HepG2 (cell line): ENCODE results near the gene CTCF. TPM values are rescaled to one million over a fixed set of nuclear protein-coding genes. Genes with fewer than 3 reads are reported as not detected.

ENCODE experiments used
- ATAC-seq: fragments of 200-7000 bp; cut with Tn5 transposase; 3 replicates; pipeline ENCODE4 v1.9.1; 2020; ENCODE audit warnings: mild to moderate bottlenecking, moderate library complexity
- BruUV-seq: library from RNA; stranded (reverse); fragments of 400-500 nt; replicated peaks from 2 replicates; lab custom pipeline; 2021; lab: Mats Ljungman, UMichigan
- CTCF ChIA-PET: fragments of 300-600 bp; formaldehyde crosslinking; extraction: SDS; loops from one replicate; lab custom pipeline; 2021; ENCODE audit warnings: low total read pairs, inconsistent platforms, low intra/inter-chr PET ratio; lab: Yijun Ruan, JAX
- POLR2A ChIA-PET: fragments of 350-600 bp; sonication (Branson Sonifier 250); formaldehyde crosslinking; loops from one replicate; lab custom pipeline; 2020; ENCODE audit warnings: antibody characterized with exemption, inconsistent platforms; lab: Yijun Ruan, JAX
- DNase-seq: peaks from one replicate; pipeline ENCODE4 v3.0.0-alpha.2; 2015; ENCODE audit warnings: low spot score
- FAIRE-seq: peaks from 3 replicates; lab custom pipeline; 2011; peaks lifted over from hg19 to GRCh38; lab: Jason Lieb, UNC
- H2AFZ ChIP-seq: one replicate; pipeline ENCODE4 v1.6.1; 2011; ENCODE audit warnings: low read length, inconsistent platforms
- H3K27ac ChIP-seq: fragments of 300-600 bp; 3 replicates; pipeline ENCODE4 v1.8.0; 2011; ENCODE audit warnings: mixed run types, mild to moderate bottlenecking, mixed read lengths, low read length, inconsistent platforms; ENCODE audit not compliant: insufficient read depth; ENCODE audit errors: extremely low read length
- H3K27me3 ChIP-seq, 2 experiments: fragments of 200-600 bp in 1 of 2; 2 replicates in 1 of 2; 3 replicates in 1 of 2; pipeline versions ENCODE4 v1.6.0 to v1.8.0; 2011; ENCODE audit warnings: low read length in 2 of 2, mild to moderate bottlenecking in 2 of 2, moderate library complexity in 2 of 2, inconsistent platforms in 1 of 2; ENCODE audit not compliant: insufficient read depth in 2 of 2, control insufficient read depth in 1 of 2
- H3K36me3 ChIP-seq, 2 experiments: fragments of 200-600 bp in 1 of 2; replicated peaks in 1 of 2; 2 replicates in 1 of 2; 3 replicates in 1 of 2; pipeline versions ENCODE4 v1.5.1 to v1.8.0; 2011; ENCODE audit warnings: low read length in 2 of 2, inconsistent platforms in 1 of 2; ENCODE audit not compliant: insufficient read depth in 2 of 2, control insufficient read depth in 1 of 2
- H3K4me1 ChIP-seq: 2 replicates; pipeline ENCODE4 v1.5.1; 2012; ENCODE audit warnings: low read length, inconsistent platforms; ENCODE audit not compliant: insufficient read depth
- H3K4me2 ChIP-seq: 2 replicates; pipeline ENCODE4 v1.6.0; 2011; ENCODE audit warnings: low read depth, low read length, inconsistent platforms
- H3K4me3 ChIP-seq, 3 experiments: fragments of 200-600 bp in 1 of 3; sonication (generic), shearing (Covaris generic) in 1 of 3; replicated peaks in 1 of 3; 2 replicates each; pipeline ENCODE4 v1.5.1; 2011 to 2016; ENCODE audit warnings: low read length in 3 of 3, inconsistent platforms in 2 of 3, low read depth in 2 of 3, mild to moderate bottlenecking in 2 of 3, control low read depth in 1 of 3, mixed read lengths in 1 of 3; ENCODE audit not compliant: insufficient read depth in 1 of 3
- H3K79me2 ChIP-seq: one replicate; pipeline ENCODE4 v1.6.1; 2011; ENCODE audit warnings: low read length, inconsistent platforms; ENCODE audit not compliant: insufficient read depth
- H3K9ac ChIP-seq: 2 replicates; pipeline ENCODE4 v1.6.0; 2011; ENCODE audit warnings: mild to moderate bottlenecking, low read depth, low read length, inconsistent platforms; ENCODE audit not compliant: insufficient read depth
- H3K9me3 ChIP-seq: 2 replicates; pipeline ENCODE4 v1.5.1; 2012; ENCODE audit warnings: mild to moderate bottlenecking, low read length
- H4K20me1 ChIP-seq: 2 replicates; pipeline ENCODE4 v1.6.0; 2011; ENCODE audit warnings: inconsistent platforms, mild to moderate bottlenecking, low read length, moderate library complexity; ENCODE audit not compliant: insufficient read depth
- BORCS8-MEF2B ChIP-seq: sonication (generic); formaldehyde crosslinking; IDR thresholded peaks from 2 replicates; pipeline ENCODE4 v1.8.0; 2022; ENCODE audit warnings: mild to moderate bottlenecking, missing genetic modification reagents
- CBX1 ChIP-seq: IDR thresholded peaks from one replicate; pipeline ENCODE4 v1.6.1; 2016; ENCODE audit warnings: antibody characterized with exemption, low read depth
- GATAD1 ChIP-seq: IDR thresholded peaks from 2 replicates; pipeline ENCODE4 v1.6.1; 2016; ENCODE audit warnings: missing genetic modification reagents, missing compliant biosample characterization
- HES4 ChIP-seq: sonication (generic); formaldehyde crosslinking; IDR thresholded peaks from 2 replicates; pipeline ENCODE4 v1.9.0; 2021; ENCODE audit warnings: mild to moderate bottlenecking, missing genetic modification reagents, borderline replicate concordance
- KDM6A ChIP-seq: IDR thresholded peaks from 2 replicates; pipeline ENCODE4 v1.6.1; 2016; ENCODE audit warnings: low read depth
- SMAD1 ChIP-seq: sonication (generic); formaldehyde crosslinking; IDR thresholded peaks from 2 replicates; pipeline ENCODE4 v1.4.0; 2020; ENCODE audit warnings: missing genetic modification reagents, low read depth, mild to moderate bottlenecking, borderline replicate concordance
- SP4 ChIP-seq: sonication (generic); formaldehyde crosslinking; IDR thresholded peaks from 2 replicates; pipeline ENCODE4 v1.8.1; 2023; ENCODE audit warnings: mild to moderate bottlenecking, missing genetic modification reagents
- ZKSCAN8 ChIP-seq: IDR thresholded peaks from 2 replicates; pipeline ENCODE4 v1.6.1; 2016; ENCODE audit warnings: borderline replicate concordance, missing genetic modification reagents, missing compliant biosample characterization
- ZNF432 ChIP-seq: sonication (generic); formaldehyde crosslinking; IDR thresholded peaks from 2 replicates; pipeline ENCODE4 v1.5.0; 2020; ENCODE audit warnings: missing genetic modification reagents, mild to moderate bottlenecking, borderline replicate concordance
- ZNF512B ChIP-seq: sonication (generic); formaldehyde crosslinking; IDR thresholded peaks from 2 replicates; pipeline ENCODE4 v1.5.1; 2020; ENCODE audit warnings: missing genetic modification reagents, mild to moderate bottlenecking, borderline replicate concordance
- WGBS: methylation state at CpG from one replicate; pipeline ENCODE4 v1.1.6; 2017; ENCODE audit warnings: low lambda C conversion rate; 5-methylcytosine and 5-hydroxymethylcytosine counted together
- in situ Hi-C: cut with HindIII; loops from 2 replicates; pipeline ENCODE4 v1.10.0; 2017; ENCODE audit warnings: low pct_unique_long_range_greater_than_20kb; ENCODE audit not compliant: extremely low pct_ligation_motif_present
- intact Hi-C: fragments of 100-400 bp; cut with micrococcal nuclease; formaldehyde crosslinking; loops from one replicate; pipeline ENCODE4 v1.10.0; 2022; ENCODE audit not compliant: unreplicated experiment
- polyA plus RNA-seq, 8 experiments: library from polyadenylated mRNA; depleted of rRNA in 3 of 8; stranded (reverse) in 7 of 8; unstranded in 1 of 8; fragments of >200 nt; fragmentation: Illumina TruSeq in 4 of 8; extraction: Trizol in 4 of 8; gene quantifications; 2 replicates each; pipeline versions ENCODE4 v1.2.1 to v1.2.3, GENCODE V29; 2011 to 2016; ENCODE audit warnings: low read depth in 4 of 8, missing spikeins in 1 of 8, mixed read lengths in 1 of 8; ENCODE audit not compliant: insufficient read depth in 1 of 8
- total RNA-seq, 5 experiments: library from RNA; depleted of rRNA; stranded (reverse); fragments of >200 nt; fragmentation: Illumina TruSeq; extraction: Trizol; gene quantifications; 2 replicates each; pipeline ENCODE4 v1.2.3, GENCODE V29; 2016; ENCODE audit warnings: low read depth in 1 of 5
- TF ChIP-seq, protein P1 (sequence below): sonication (generic); formaldehyde crosslinking; IDR thresholded peaks from 2 replicates; pipeline ENCODE4 v1.5.0; 2020; ENCODE audit warnings: missing genetic modification reagents
- TF ChIP-seq, protein P2 (sequence below): sonication (generic); formaldehyde crosslinking; IDR thresholded peaks from 2 replicates; pipeline ENCODE4 v1.4.0; 2020; ENCODE audit warnings: missing genetic modification reagents
- TF ChIP-seq, protein P3 (sequence below): sonication (generic); formaldehyde crosslinking; IDR thresholded peaks from 2 replicates; pipeline ENCODE4 v1.8.0; 2022; ENCODE audit warnings: mild to moderate bottlenecking, missing genetic modification reagents, moderate library complexity

Gene CTCF
- total and polyA plus RNA-seq, 2 of the 13 experiments (the other 11 are each of a cell fraction or from before 2014, with no cell fraction given), result 19.5 to 37.5 TPM

DNA sequence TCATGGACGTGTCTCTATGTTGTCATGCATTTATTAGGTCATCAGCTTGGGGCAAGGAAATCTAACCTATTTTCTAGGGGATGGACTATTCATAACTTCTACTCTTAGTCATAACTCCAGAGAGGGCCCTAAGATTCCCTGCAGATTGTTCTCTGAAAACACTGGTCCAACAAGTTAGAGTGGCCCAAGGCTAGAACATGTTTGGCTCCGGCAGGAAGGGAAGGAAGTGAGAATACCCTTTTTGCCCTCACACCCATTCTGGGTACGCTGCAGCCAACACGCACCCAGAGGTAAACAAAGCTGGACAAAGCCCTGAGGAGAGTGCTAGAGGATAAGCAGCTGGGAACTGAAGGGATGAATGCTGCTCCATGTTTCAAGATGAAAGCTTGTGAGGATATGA lies 114.2 kb downstream of the CTCF start (continued):
- no peak for TF ChIP-seq BORCS8-MEF2B
- no peak for TF ChIP-seq GATAD1
- TF ChIP-seq HES4, result no peak
- no peak for TF ChIP-seq ZNF432
- no peak for TF ChIP-seq ZKSCAN8 (CRISPR knock-in tag)
- no peak for TF ChIP-seq KDM6A
- no peak for TF ChIP-seq ZNF512B (CRISPR knock-in tag)
- TF ChIP-seq, protein P1, sequence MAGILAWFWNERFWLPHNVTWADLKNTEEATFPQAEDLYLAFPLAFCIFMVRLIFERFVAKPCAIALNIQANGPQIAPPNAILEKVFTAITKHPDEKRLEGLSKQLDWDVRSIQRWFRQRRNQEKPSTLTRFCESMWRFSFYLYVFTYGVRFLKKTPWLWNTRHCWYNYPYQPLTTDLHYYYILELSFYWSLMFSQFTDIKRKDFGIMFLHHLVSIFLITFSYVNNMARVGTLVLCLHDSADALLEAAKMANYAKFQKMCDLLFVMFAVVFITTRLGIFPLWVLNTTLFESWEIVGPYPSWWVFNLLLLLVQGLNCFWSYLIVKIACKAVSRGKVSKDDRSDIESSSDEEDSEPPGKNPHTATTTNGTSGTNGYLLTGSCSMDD, result no peak
- no peak for TF ChIP-seq SP4
- TF ChIP-seq CBX1, result no peak
- TF ChIP-seq SMAD1 (CRISPR knock-in tag), result no peak

DNA sequence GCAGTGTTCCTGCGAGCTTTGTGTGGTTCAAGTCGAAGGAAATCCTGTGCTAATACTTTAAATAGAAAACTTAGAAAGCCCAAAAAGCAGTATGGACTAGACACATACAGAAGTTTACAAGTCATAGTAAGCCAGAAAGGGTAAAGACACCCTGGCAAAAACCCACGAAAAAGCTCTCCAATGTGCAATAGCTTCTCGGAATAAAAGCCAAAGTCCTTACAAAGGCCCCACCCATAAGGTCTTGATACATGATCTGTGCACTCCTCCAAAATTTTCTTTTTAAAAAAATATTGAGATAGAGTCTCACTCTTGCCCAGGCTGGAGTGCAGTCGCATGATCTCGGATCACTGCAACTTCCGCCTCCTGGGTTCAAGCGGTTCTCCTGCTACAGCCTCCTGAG lies 114.6 kb downstream of the CTCF start:
- WGBS, result 84% methylated on average over 8 of the region's 8 CpGs
- FAIRE-seq (no peak), ATAC-seq (no peak), DNase-seq (no peak)
- Histone ChIP-seq H3K27ac (no peak overlapping the region), H3K9me3 (no peaks in the 10 kb centered on the region), H3K4me3 (no peak overlapping the region), H2AFZ (no peak overlapping the region), H4K20me1 (no peaks in the 10 kb centered on the region), H3K79me2 (no peaks in the 10 kb centered on the region), H3K36me3 (peaks cover 3 to 8% of the 10 kb centered on the region in 2 experiments; a peak in 4 of 5 replicates), H3K27me3 (no peaks in the 10 kb centered on the region), H3K4me1 (0 out of 2 replicates have a peak, but pooled peaks cover 5% of the 10 kb centered on the region)
- in situ Hi-C loops (no loop called here), intact Hi-C loops (no loop called here)
- ChIA-PET POLR2A (no interaction called here), CTCF (no interaction called here)
- no TSS peak for BruUV-seq
- TF ChIP-seq, protein P2, sequence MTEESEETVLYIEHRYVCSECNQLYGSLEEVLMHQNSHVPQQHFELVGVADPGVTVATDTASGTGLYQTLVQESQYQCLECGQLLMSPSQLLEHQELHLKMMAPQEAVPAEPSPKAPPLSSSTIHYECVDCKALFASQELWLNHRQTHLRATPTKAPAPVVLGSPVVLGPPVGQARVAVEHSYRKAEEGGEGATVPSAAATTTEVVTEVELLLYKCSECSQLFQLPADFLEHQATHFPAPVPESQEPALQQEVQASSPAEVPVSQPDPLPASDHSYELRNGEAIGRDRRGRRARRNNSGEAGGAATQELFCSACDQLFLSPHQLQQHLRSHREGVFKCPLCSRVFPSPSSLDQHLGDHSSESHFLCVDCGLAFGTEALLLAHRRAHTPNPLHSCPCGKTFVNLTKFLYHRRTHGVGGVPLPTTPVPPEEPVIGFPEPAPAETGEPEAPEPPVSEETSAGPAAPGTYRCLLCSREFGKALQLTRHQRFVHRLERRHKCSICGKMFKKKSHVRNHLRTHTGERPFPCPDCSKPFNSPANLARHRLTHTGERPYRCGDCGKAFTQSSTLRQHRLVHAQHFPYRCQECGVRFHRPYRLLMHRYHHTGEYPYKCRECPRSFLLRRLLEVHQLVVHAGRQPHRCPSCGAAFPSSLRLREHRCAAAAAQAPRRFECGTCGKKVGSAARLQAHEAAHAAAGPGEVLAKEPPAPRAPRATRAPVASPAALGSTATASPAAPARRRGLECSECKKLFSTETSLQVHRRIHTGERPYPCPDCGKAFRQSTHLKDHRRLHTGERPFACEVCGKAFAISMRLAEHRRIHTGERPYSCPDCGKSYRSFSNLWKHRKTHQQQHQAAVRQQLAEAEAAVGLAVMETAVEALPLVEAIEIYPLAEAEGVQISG (CRISPR knock-in tag), result no peak
- TF ChIP-seq, protein P3, sequence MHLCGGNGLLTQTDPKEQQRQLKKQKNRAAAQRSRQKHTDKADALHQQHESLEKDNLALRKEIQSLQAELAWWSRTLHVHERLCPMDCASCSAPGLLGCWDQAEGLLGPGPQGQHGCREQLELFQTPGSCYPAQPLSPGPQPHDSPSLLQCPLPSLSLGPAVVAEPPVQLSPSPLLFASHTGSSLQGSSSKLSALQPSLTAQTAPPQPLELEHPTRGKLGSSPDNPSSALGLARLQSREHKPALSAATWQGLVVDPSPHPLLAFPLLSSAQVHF (CRISPR knock-in tag), result no peak
- TF ChIP-seq, all 625 proteins: peak for 0
- no peak overlapping the region for H3K9ac ChIP-seq
- H3K4me2 ChIP-seq, result no peak overlapping the region
